Mononuclear cell (primary cell): ENCODE data around the gene TBL1Y. TPM values are rescaled to one million over a fixed set of nuclear protein-coding genes. Genes with fewer than 3 reads are reported as not detected.
"Not testable (repeated sequence)": the region's sequence is repeated elsewhere in the genome, so short reads cannot be mapped to it uniquely, and the experiment has no call there.

Source experiments
- H3K27me3 ChIP-seq: 2 replicates; pipeline ENCODE4 v1.6.0; 2011; ENCODE audit warnings: low read length, control low read depth; ENCODE audit not compliant: insufficient read depth
- H3K4me1 ChIP-seq: 2 replicates; pipeline ENCODE4 v1.5.1; 2011; ENCODE audit warnings: mild to moderate bottlenecking, low read length, control low read depth; ENCODE audit not compliant: insufficient read depth
- H3K4me3 ChIP-seq: 2 replicates; pipeline ENCODE4 v1.5.1; 2011; ENCODE audit warnings: mild to moderate bottlenecking, low read length, moderate library complexity
- H3K9me3 ChIP-seq: 2 replicates; pipeline ENCODE4 v1.5.1; 2011; ENCODE audit warnings: low read depth, mild to moderate bottlenecking, control low read depth, low read length
- total RNA-seq: library from RNA; depleted of rRNA; stranded (reverse); fragments of >200 nt; gene quantifications from one replicate; pipeline ENCODE4 v1.2.3, GENCODE V29; 2012

Gene TBL1Y
- total RNA-seq: not detected

GRCh38 chrY:6910372-6911252, at the start of gene TBL1Y:
Gene TBL1Y, plus strand, starts transcription at chrY:6910697. Its CDS starts 114,388 bp downstream, at chrY:7025085.
- H3K4me1 ChIP-seq: no peaks in the 10 kb centered on the region
- no peaks in the 10 kb centered on the region for H3K9me3 ChIP-seq
- no peak within 1 kb of the TSS for H3K4me3 ChIP-seq
- H3K27me3 ChIP-seq: peaks cover 19% of the 10 kb centered on the region

GRCh38 chrY:6894496-6894895, 16.0 kb upstream of the TBL1Y start:
- H3K9me3 ChIP-seq: no peaks in the 10 kb centered on the region
- no peaks in the 10 kb centered on the region for H3K27me3 ChIP-seq
- no peaks in the 10 kb centered on the region for H3K4me1 ChIP-seq
- H3K4me3 ChIP-seq: no peak overlapping the region

GRCh38 chrY:6895236-6895635, 15.3 kb upstream of the TBL1Y start:
- Histone ChIP-seq H3K4me3 (no peak overlapping the region), H3K27me3 (no peaks in the 10 kb centered on the region), H3K4me1 (no peaks in the 10 kb centered on the region), H3K9me3 (no peaks in the 10 kb centered on the region)

- not testable (repeated sequence) for H3K27me3 ChIP-seq, H3K4me1 ChIP-seq, H3K4me3 ChIP-seq, H3K9me3 ChIP-seq
Observed at GRCh38 chrY:6902116-6902515, 8.4 kb upstream of the TBL1Y start.

- Histone ChIP-seq H3K4me3 (no peak overlapping the region), H3K4me1 (no peaks in the 10 kb centered on the region), H3K27me3 (peaks cover 17% of the 10 kb centered on the region), H3K9me3 (no peaks in the 10 kb centered on the region)
Observed at GRCh38 chrY:6907591-6907990, 2.9 kb upstream of the TBL1Y start.

GRCh38 chrY:6908021-6908420, 2.5 kb upstream of the TBL1Y start:
- not testable (repeated sequence) for H3K4me3 ChIP-seq, H3K4me1 ChIP-seq, H3K9me3 ChIP-seq
- peaks cover 17% of the 10 kb centered on the region for H3K27me3 ChIP-seq

- H3K4me1 ChIP-seq: no peaks in the 10 kb centered on the region
- peaks cover 19% of the 10 kb centered on the region for H3K27me3 ChIP-seq
Observed at GRCh38 chrY:6909118-6909521, 1.4 kb upstream of the TBL1Y start.

GRCh38 chrY:6909856-6910255, 641 bp upstream of the TBL1Y start:
- Histone ChIP-seq H3K4me1 (no peaks in the 10 kb centered on the region), H3K9me3 (no peaks in the 10 kb centered on the region), H3K27me3 (peaks cover 19% of the 10 kb centered on the region), H3K4me3 (no peak overlapping the region)

More at GRCh38 chrY:6909118-6909521, 1.4 kb upstream of the TBL1Y start:
- Histone ChIP-seq H3K4me3 (no peak overlapping the region), H3K9me3 (no peaks in the 10 kb centered on the region)

GRCh38 chrY:6911253-6911881, 870 bp downstream of the TBL1Y start, which contains the start of gene AMELY:
Gene AMELY, minus strand, starts transcription at chrY:6911752. Its CDS starts 39,144 bp downstream, at chrY:6872608.
- Histone ChIP-seq H3K4me3 (no peak within 1 kb of the TSS), H3K4me1 (no peaks in the 10 kb centered on the region), H3K27me3 (peaks cover 19% of the 10 kb centered on the region), H3K9me3 (no peaks in the 10 kb centered on the region)

GRCh38 chrY:6913362-6913761, 2.9 kb downstream of the TBL1Y start:
- H3K4me1 ChIP-seq: no peaks in the 10 kb centered on the region
- H3K9me3 ChIP-seq: no peaks in the 10 kb centered on the region
- H3K27me3 ChIP-seq: peaks cover 17% of the 10 kb centered on the region
- no peak overlapping the region for H3K4me3 ChIP-seq

GRCh38 chrY:6921061-6921460, 10.6 kb downstream of the TBL1Y start:
- Histone ChIP-seq H3K9me3 (no peaks in the 10 kb centered on the region), H3K4me1 (no peaks in the 10 kb centered on the region), H3K27me3 (no peaks in the 10 kb centered on the region), H3K4me3 (no peak overlapping the region)

GRCh38 chrY:6928265-6928664, 17.8 kb downstream of the TBL1Y start:
- H3K4me1 ChIP-seq: no peaks in the 10 kb centered on the region
- no peak overlapping the region for H3K4me3 ChIP-seq
- no peaks in the 10 kb centered on the region for H3K27me3 ChIP-seq
- no peaks in the 10 kb centered on the region for H3K9me3 ChIP-seq

GRCh38 chrY:6929237-6929636, 18.7 kb downstream of the TBL1Y start:
- Histone ChIP-seq H3K4me1 (no peaks in the 10 kb centered on the region), H3K9me3 (no peaks in the 10 kb centered on the region), H3K4me3 (no peak overlapping the region), H3K27me3 (no peaks in the 10 kb centered on the region)

- Histone ChIP-seq H3K4me3 (no peak overlapping the region), H3K4me1 (no peaks in the 10 kb centered on the region), H3K27me3 (no peaks in the 10 kb centered on the region), H3K9me3 (no peaks in the 10 kb centered on the region)
Observed at GRCh38 chrY:6931779-6932396, 21.4 kb downstream of the TBL1Y start.

- Histone ChIP-seq H3K27me3 (no peaks in the 10 kb centered on the region), H3K4me1 (no peaks in the 10 kb centered on the region), H3K9me3 (no peaks in the 10 kb centered on the region), H3K4me3 (no peak overlapping the region)
Observed at GRCh38 chrY:6935497-6935896, 25.0 kb downstream of the TBL1Y start.
